SJSA1 (cell line): ENCODE measurements around the gene GABRA5. TPM values are rescaled to one million over a fixed set of nuclear protein-coding genes. Genes with fewer than 3 reads are reported as not detected.

Experiments used
- DNase-seq, 2 experiments: peaks; one replicate each; pipeline ENCODE4 v3.0.0-alpha.2; 2015 to 2020; ENCODE audit warnings: low spot score in 2 of 2, low read depth in 1 of 2
- H3K27ac ChIP-seq: fragments of 250-450 bp; sonication (Bioruptor Pico); 2 replicates; pipeline ENCODE4 v1.5.1; 2020; ENCODE audit warnings: mild to moderate bottlenecking, moderate library complexity
- H3K27me3 ChIP-seq: fragments of 250-450 bp; sonication (Bioruptor Pico); replicated peaks from 2 replicates; pipeline ENCODE4 v1.5.1; 2020; ENCODE audit warnings: mild to moderate bottlenecking, moderate library complexity
- H3K36me3 ChIP-seq: fragments of 250-450 bp; sonication (Bioruptor Pico); 2 replicates; pipeline ENCODE4 v1.5.1; 2020; ENCODE audit warnings: mild to moderate bottlenecking
- H3K4me1 ChIP-seq: fragments of 250-450 bp; sonication (Bioruptor Pico); replicated peaks from 2 replicates; pipeline ENCODE4 v1.6.1; 2021; ENCODE audit warnings: mild to moderate bottlenecking
- H3K4me3 ChIP-seq: fragments of 250-450 bp; sonication (Bioruptor Pico); 2 replicates; pipeline ENCODE4 v1.5.1; 2020; ENCODE audit warnings: mild to moderate bottlenecking
- H3K9me3 ChIP-seq: fragments of 250-450 bp; sonication (Bioruptor Pico); replicated peaks from 2 replicates; pipeline ENCODE4 v1.5.1; 2020; ENCODE audit warnings: mild to moderate bottlenecking
- total RNA-seq: library from RNA; depleted of rRNA; stranded (reverse); fragments of >200 nt; shearing (Covaris generic); gene quantifications from 2 replicates; pipeline ENCODE4 v1.2.3, GENCODE V29; 2014

GABRA5 gene
- total RNA-seq, 1 experiment from 2014 or later, result not detected

DNA sequence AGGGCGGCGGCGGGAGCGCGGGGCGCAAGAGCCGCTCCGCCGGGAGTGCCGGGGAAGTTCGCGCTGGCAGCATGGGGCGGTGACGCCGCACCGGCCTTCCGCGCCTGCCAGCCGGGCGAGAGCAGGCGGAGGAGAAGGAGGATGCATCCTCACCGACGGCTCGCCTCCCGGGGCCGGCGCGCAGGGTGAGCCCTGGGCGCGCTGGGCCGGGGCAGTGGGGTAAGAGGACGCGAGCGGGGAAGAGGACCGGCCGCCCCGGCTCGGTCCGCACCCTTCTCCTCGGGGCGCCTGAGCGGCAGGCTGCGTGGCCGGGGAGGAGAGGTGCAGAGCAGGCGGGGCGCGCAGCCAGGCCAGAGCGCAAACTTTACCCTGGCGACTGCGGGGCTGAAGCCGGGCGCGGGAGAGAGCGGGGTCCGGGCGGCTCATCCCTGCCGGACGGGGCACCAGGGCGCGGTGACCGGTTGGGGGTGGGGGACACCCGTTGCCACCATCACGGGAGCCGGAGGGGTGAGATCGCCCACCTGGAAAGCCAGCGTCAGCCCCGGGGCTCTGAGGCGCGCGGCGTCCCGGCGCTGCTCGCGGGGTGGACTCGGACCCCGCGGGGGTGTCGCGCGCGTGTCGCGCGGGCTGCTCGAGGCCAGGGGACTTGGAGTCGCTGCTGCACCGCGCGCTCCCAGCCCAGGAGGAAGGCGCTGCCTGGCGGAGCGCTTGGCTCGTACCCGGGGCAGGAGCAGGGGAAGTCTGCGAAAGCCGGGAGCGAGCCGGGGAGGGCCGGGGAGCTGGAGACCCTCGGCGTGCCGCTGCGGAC is 542 bp downstream of the GABRA5 start:
- Histone ChIP-seq H3K4me1 (no peaks in the 10 kb centered on the region), H3K4me3 (no peak overlapping the region), H3K27ac (no peak overlapping the region), H3K36me3 (no peaks in the 10 kb centered on the region), H3K9me3 (0 out of 2 replicates have a peak, but pooled peaks cover 2% of the 10 kb centered on the region), H3K27me3 (peaks cover 15% of the 10 kb centered on the region)
- DNase-seq, result no peak

DNA sequence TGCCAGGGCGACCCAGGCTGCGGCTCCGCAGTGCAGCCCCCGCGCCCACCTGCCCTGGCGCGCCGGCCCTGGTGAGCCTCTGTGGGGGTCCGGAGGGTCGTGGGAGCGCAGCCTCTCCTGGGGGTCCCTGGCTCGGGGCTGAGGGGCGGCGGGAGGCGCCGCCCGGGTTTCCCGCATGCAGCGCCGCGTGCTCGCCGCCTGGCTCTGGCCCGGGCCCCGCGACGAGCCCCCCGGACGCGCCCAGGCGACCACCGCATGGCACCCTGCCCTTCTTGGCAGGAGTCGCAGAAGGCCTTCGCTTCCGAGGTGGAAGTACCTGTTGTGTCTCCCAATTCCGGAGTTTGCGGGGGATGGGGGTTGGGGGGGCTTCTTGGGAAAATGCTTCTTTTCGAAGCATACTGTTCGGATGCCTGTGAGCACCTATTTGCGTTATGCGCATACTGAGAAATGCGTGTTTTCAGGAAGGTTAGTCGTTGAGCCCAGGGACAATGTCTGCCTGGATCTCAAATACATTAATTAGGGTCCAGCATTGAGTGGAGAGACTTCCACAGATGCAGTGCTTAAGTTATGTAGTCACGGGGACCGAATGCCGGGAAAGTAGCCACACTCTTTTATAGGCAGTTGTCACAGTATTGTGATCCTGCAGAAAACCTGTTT is 1.3 kb downstream of the GABRA5 start:
- Histone ChIP-seq H3K36me3 (no peaks in the 10 kb centered on the region), H3K27ac (no peak overlapping the region), H3K4me3 (no peak overlapping the region), H3K9me3 (0 out of 2 replicates have a peak, but pooled peaks cover 2% of the 10 kb centered on the region), H3K27me3 (peaks cover 15% of the 10 kb centered on the region), H3K4me1 (no peaks in the 10 kb centered on the region)
- no peak for DNase-seq

DNA sequence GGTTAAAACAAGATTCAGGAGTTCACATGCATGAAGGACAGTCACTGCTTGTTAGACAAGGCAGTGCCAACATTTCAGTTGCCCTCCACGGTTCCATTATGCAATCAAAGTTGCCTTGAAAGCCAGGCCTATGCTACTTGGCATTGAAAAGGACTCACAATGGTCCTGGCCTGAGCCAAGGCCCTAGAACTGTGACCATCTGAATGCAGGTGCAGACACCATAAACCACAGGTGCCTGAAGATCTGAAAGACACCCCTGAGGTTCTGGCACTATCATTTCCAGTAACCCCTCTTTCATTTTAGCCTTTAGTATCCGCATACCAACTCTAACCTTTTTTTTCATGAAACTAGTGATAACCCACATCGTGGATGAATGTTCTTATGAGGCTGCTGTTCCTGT is 2.8 kb downstream of the GABRA5 start:
- Histone ChIP-seq H3K9me3 (0 out of 2 replicates have a peak, but pooled peaks cover 2% of the 10 kb centered on the region), H3K4me3 (no peak overlapping the region), H3K4me1 (no peaks in the 10 kb centered on the region), H3K27me3 (peaks cover 15% of the 10 kb centered on the region), H3K27ac (no peak overlapping the region), H3K36me3 (no peaks in the 10 kb centered on the region)
- DNase-seq, result no peak

DNA sequence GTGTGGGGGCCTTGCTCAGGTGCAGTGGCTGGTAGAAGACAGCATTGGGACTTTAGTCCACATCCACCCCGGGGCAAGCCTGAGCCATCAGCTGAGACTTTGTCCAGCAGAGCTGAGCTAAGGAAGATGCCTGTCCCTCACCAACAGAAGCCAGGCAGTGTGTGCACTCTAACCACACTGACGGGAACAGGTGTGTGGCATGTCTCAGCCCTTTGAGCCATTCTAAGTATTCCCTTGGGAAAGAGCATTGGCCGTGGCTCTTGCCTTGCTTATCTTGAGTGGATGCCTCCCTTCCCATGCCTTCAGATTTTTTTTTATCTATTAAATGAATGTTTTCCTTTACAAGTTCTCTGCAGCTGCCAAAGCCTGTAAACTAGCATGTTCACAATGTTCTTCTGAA is 3.5 kb downstream of the GABRA5 start:
- H3K27me3 ChIP-seq, result peaks cover 15% of the 10 kb centered on the region
- DNase-seq, result no peak
- H3K27ac ChIP-seq, result no peak overlapping the region
- no peaks in the 10 kb centered on the region for H3K4me1 ChIP-seq
- 0 out of 2 replicates have a peak, but pooled peaks cover 2% of the 10 kb centered on the region for H3K9me3 ChIP-seq
- H3K36me3 ChIP-seq, result no peaks in the 10 kb centered on the region
- no peak overlapping the region for H3K4me3 ChIP-seq

DNA sequence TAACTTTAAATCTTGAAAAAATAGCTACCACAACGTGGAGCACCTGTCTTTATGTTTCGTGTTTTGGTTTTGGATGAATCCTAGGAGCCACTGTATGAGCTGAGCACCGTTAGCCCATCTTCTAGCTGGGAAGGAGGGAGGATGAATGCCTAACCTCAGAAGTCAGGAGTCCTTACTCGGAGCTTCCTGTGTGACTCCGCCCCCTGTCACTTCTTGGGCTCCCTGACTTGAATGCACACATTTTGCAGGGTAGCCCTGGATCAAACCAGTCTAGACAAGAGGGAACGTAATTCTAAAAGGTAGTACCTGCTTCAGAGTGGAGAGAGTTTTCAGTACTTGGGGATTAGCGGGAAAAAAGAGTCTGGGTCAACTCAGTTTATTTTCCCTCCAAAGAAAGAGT is 5.3 kb downstream of the GABRA5 start:
- Histone ChIP-seq H3K27me3 (peaks cover 15% of the 10 kb centered on the region), H3K36me3 (no peaks in the 10 kb centered on the region), H3K9me3 (0 out of 2 replicates have a peak, but pooled peaks cover 2% of the 10 kb centered on the region), H3K27ac (no peak overlapping the region), H3K4me3 (no peak overlapping the region), H3K4me1 (no peaks in the 10 kb centered on the region)
- no peak for DNase-seq

DNA sequence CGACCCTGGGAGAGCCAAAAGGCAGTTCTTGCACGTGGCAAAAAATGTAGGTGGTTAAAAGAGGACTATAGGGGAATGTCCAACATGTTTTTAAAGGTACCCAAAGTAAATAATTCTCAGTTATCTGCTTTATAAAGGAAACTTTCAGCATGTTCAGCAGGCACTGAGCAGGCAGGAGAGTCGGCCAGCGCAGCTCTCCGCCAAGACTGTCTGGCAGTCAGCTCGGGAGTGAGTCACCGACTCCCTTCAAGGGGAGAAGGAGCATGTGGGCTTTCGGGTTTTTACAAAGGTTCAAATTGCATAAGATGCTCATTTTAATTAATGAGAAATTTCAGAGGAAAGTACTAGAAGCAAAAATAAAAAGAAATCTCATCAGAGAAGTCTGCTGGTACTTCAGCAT is 7.0 kb downstream of the GABRA5 start:
- Histone ChIP-seq H3K27ac (no peak overlapping the region), H3K9me3 (no peaks in the 10 kb centered on the region), H3K36me3 (no peaks in the 10 kb centered on the region), H3K4me3 (no peak overlapping the region), H3K4me1 (no peaks in the 10 kb centered on the region), H3K27me3 (no peaks in the 10 kb centered on the region)
- DNase-seq, result no peak

DNA sequence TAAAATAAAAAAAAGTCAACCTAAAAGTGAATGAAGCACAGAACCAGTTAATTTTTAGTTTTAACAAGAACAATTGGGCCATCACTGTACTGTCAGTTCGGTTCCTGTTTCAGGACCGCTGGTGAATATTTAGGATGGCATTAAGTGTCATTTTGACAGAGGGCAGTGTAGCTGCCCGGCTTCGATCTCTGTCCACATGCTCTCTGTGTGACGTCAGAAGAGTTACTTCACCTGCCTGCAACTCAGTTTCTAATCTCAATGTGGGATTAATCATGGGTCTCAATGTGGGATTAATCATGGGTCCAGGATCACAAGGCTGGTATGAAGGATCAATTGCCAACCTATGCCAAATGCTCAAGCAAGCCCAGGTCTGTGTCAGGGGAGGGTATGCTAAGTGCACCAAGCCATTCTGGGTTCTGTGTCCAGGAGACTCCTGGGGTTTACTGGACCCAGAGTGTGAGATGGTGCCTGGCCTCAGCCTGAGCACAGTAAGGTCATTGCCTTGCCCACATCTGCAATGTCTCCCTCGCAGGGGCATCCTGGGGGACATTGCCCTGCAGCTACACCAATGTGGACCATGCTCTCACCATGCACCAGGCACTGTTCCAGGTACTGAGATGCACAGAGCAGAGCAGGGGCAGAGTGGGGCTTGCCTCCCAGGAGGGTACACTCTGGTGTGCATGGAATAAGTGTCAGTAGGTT is 8.1 kb downstream of the GABRA5 start:
- no peak overlapping the region for H3K27ac ChIP-seq
- H3K36me3 ChIP-seq, result no peaks in the 10 kb centered on the region
- H3K4me3 ChIP-seq, result no peak overlapping the region
- H3K27me3 ChIP-seq, result no peaks in the 10 kb centered on the region
- H3K9me3 ChIP-seq, result no peaks in the 10 kb centered on the region
- DNase-seq, result no peak
- no peaks in the 10 kb centered on the region for H3K4me1 ChIP-seq

DNA sequence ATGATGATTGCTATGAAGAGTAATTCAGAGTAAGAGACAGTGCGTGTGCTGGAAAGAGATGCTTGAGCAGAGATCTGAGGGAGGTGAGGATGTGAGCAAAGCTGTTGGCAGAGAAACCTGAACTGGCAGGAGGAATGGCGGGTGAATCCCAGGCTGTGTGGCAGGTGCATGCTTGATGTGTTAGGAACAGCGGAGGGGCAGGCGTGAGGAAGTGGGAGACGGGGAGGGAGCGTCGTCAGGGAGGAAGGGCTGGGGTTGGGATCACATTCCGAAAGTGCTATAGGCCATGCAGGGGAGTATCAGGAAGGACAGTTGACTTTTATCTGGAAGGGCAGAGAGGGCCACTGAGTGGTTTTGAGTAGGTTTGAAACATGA is 8.6 kb downstream of the GABRA5 start:
- no peaks in the 10 kb centered on the region for H3K27me3 ChIP-seq
- H3K27ac ChIP-seq, result no peak overlapping the region
- H3K4me3 ChIP-seq, result no peak overlapping the region

DNA sequence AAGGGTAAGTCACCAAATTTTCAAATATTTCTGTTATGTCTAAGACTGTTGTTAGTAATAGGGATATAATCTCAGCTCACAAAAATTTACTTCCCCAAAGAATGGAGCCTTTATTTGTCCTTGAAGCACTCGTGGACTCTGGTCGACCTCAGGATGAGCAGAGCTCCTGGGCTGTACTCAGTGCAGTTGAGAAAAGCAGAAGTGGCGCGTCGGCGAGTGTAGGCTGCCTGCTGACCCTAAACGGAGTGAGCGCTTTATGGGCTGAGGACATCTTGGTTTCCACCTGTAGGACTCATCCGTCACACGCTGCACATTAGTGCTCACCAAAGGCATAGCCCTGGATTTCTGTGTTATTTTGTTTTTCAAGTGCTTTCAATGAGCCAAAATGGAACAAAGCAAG is 11.0 kb downstream of the GABRA5 start:
- Histone ChIP-seq H3K27me3 (no peaks in the 10 kb centered on the region), H3K4me1 (no peaks in the 10 kb centered on the region), H3K27ac (no peak overlapping the region), H3K4me3 (no peak overlapping the region), H3K36me3 (no peaks in the 10 kb centered on the region), H3K9me3 (no peaks in the 10 kb centered on the region)
- no peak for DNase-seq

More for the DNA sequence above, 8.6 kb downstream of the GABRA5 start:
- Histone ChIP-seq H3K9me3 (no peaks in the 10 kb centered on the region), H3K4me1 (no peaks in the 10 kb centered on the region), H3K36me3 (no peaks in the 10 kb centered on the region)
- no peak for DNase-seq

DNA sequence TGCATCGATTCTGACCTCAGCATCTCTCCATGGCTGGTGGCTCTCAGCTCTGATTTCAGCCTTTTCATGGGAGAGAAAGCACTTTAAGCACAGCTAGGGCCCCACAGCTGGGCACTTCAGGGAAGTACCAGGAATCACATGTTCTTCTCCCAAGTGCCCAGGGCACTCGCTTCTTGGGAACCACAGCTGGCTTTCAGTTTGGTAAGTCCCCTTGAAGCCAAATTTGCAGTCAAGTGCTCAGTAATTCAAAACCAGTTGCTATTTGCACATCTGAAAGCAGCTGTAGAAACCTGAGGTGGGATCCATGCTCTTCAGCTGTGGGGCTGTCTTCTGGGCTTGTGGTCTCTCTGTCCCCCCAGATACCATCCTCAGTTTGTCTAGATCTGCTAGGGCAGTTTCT is 12.8 kb downstream of the GABRA5 start:
- Histone ChIP-seq H3K36me3 (no peaks in the 10 kb centered on the region), H3K27me3 (no peaks in the 10 kb centered on the region), H3K4me3 (no peak overlapping the region), H3K27ac (no peak overlapping the region), H3K9me3 (no peaks in the 10 kb centered on the region), H3K4me1 (no peaks in the 10 kb centered on the region)
- no peak for DNase-seq

DNA sequence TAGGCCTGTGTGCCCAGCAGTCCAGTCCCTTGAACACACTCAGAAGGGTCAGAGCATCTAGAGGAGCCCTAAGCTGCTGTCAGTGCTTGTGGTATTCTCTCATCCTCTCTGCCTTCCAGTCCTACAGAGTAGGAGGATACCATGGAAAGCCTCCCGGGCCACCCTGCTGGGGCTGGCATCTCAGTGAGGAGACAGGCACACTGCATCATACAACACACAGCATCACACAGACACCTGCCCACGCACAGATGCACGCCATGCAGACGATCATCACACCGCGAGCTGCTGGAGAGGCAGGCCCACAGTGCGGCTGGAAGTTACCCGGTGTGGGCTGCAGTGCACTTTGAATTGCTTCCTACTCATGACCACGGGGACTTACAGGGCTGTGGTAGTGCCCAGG is 15.2 kb downstream of the GABRA5 start:
- no peaks in the 10 kb centered on the region for H3K27me3 ChIP-seq
- H3K36me3 ChIP-seq, result no peaks in the 10 kb centered on the region
- no peak overlapping the region for H3K4me3 ChIP-seq
- H3K27ac ChIP-seq, result no peak overlapping the region
- no peaks in the 10 kb centered on the region for H3K9me3 ChIP-seq
- H3K4me1 ChIP-seq, result no peaks in the 10 kb centered on the region
- no peak for DNase-seq

DNA sequence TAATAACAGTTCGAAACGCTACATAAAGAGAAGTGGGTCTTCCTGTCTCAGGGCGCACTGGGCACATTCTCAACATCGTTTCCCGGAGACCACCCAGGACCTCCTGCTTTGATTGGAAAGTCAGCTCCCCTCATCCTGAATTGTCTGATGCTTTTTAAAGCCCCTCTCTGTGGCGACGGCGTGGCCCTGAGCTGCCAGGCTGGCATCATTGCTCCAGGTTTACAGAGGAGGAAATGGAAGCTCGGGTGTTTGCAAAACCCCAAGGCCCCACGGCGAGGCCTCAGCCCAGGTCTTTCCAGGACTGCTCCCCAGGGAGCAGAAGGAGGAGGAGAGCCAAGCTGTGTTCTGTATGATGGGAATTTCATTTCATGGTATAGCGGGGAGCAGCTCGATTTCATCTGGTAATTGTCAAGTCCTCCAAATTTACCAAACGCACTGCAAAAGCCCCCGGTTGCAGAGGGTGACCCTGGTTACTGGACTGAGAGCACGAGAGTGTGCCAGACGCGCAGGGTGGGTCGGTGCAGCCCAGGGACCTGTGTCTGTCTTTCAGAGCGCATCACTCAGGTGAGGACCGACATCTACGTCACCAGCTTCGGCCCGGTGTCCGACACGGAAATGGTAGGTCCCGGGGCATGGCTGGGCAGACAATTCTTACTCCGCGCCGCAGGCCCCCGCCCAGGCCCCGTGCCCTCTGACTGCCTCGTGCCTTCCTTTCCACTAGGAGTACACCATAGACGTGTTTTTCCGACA is 15.9 kb downstream of the GABRA5 start:
- no peak for DNase-seq
- H3K27me3 ChIP-seq, result no peaks in the 10 kb centered on the region
- H3K27ac ChIP-seq, result no peak overlapping the region
- H3K4me3 ChIP-seq, result no peak overlapping the region
- no peaks in the 10 kb centered on the region for H3K4me1 ChIP-seq
- no peaks in the 10 kb centered on the region for H3K36me3 ChIP-seq
- H3K9me3 ChIP-seq, result no peaks in the 10 kb centered on the region

DNA sequence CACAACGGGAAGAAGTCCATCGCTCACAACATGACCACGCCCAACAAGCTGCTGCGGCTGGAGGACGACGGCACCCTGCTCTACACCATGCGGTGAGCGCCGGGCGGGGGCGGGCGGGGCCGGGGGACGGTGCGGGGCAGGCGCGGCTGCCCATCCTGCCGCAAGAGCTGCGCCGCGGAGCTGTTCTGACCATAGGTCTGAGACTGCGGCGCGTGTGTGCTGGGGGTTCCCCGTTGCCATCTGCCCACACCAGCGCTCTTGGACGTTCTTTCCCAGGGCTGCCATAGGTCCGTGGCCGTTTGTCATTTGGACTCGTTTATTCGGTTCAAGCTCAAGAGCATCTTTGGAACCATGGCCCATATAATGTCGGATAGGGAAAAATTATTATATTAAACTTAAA is 16.6 kb downstream of the GABRA5 start:
- no peak overlapping the region for H3K4me3 ChIP-seq
- H3K27me3 ChIP-seq, result no peaks in the 10 kb centered on the region
- DNase-seq, result no peak
- H3K4me1 ChIP-seq, result no peaks in the 10 kb centered on the region
- H3K9me3 ChIP-seq, result no peaks in the 10 kb centered on the region
- H3K36me3 ChIP-seq, result no peaks in the 10 kb centered on the region
- no peak overlapping the region for H3K27ac ChIP-seq
